GM13977 (cell line): ENCODE data around the gene HGF.

Experiments used
- DNase-seq: peaks from one replicate; pipeline ENCODE4 v3.0.0; 2012; ENCODE audit warnings: low spot score
- in situ Hi-C: fragments of 300-500 bp; cut with MboI; formaldehyde crosslinking; loops from one replicate; pipeline ENCODE4 v1.12.0; 2022; ENCODE audit warnings: low sequenced_read_pairs, low pct_unique_long_range_greater_than_20kb, mixed read lengths, inconsistent platforms; ENCODE audit not compliant: unreplicated experiment
- TF ChIP-seq, protein P1 (sequence below): IDR thresholded peaks from 2 replicates; pipeline ENCODE4 v1.5.1; 2012; ENCODE audit warnings: mild to moderate bottlenecking, control low read depth; ENCODE audit not compliant: insufficient read depth; ENCODE audit errors: extremely low read depth, missing control alignments

The HGF gene

DNA sequence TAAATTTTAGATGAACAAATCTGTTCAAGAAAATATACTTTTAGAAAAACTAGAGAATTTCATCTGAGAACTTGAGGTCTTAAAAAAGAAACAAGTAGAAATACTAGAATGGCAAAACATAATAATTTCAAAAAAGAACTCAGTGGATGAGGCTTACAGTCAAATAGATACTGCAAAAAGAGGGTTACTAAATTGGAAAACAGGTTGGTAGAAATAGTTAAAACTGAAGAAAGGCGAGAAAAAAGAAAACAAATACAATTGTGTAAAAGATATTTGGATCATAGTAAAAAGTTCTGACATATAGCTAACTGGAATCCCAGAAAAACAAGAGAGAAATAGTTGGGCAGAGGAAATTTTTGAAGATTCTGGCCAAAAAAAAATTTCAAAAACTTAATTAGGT lies 117.6 kb downstream of the HGF start:
- in situ Hi-C loops: no loop called here
- TF ChIP-seq, protein P1, sequence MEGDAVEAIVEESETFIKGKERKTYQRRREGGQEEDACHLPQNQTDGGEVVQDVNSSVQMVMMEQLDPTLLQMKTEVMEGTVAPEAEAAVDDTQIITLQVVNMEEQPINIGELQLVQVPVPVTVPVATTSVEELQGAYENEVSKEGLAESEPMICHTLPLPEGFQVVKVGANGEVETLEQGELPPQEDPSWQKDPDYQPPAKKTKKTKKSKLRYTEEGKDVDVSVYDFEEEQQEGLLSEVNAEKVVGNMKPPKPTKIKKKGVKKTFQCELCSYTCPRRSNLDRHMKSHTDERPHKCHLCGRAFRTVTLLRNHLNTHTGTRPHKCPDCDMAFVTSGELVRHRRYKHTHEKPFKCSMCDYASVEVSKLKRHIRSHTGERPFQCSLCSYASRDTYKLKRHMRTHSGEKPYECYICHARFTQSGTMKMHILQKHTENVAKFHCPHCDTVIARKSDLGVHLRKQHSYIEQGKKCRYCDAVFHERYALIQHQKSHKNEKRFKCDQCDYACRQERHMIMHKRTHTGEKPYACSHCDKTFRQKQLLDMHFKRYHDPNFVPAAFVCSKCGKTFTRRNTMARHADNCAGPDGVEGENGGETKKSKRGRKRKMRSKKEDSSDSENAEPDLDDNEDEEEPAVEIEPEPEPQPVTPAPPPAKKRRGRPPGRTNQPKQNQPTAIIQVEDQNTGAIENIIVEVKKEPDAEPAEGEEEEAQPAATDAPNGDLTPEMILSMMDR: no peak
- DNase-seq: no peak
